T-cell (primary cell): ENCODE measurements around the gene MAGED1. TPM values are rescaled to one million over a fixed set of nuclear protein-coding genes. Genes with fewer than 3 reads are reported as not detected.

ENCODE experiments used
- ATAC-seq, 4 experiments: fragments of 200-7000 bp in 3 of 4; fragments of 150-1000 bp in 1 of 4; cut with Tn5 transposase; replicated peaks in 1 of 4; 1 replicate in 3 of 4; 2 replicates in 1 of 4; pipeline ENCODE4 v1.10.0; 2021; ENCODE audit warnings: moderate library complexity in 3 of 4, mild to moderate bottlenecking in 2 of 4, moderate number of reproducible peaks in 1 of 4
- CTCF ChIA-PET, 2 donors: fragments of 300-600 bp; sonication (Branson Sonifier 250); formaldehyde crosslinking; loops; one replicate each; lab custom pipeline; 2022; ENCODE audit warnings: antibody characterized with exemption in 2 of 2; lab: Charles Lee
- POLR2A ChIA-PET, 2 donors: fragments of 300-600 bp; sonication (Branson Sonifier 250); formaldehyde crosslinking; loops; one replicate each; lab custom pipeline; 2022; ENCODE audit warnings: antibody characterized with exemption in 2 of 2; lab: Charles Lee
- DNase-seq, 35 experiments: peaks; one replicate each; pipeline versions ENCODE4 v3.0.0 to v3.0.0-alpha.2; 2013 to 2023
- H3K27ac ChIP-seq: one replicate; pipeline ENCODE4 v1.5.1; 2013; ENCODE audit warnings: low read length
- H3K27me3 ChIP-seq, 2 experiments: replicated peaks in 1 of 2; 1 replicate in 1 of 2; 2 replicates in 1 of 2; pipeline versions ENCODE4 v1.6.1 to v1.7.0; 2013; ENCODE audit warnings: low read length in 1 of 2, mixed read lengths in 1 of 2; ENCODE audit not compliant: control insufficient read depth in 2 of 2, insufficient read depth in 2 of 2; ENCODE audit errors: extremely low read depth in 1 of 2
- H3K36me3 ChIP-seq, 2 donors: 1 replicate in 1 of 2; 2 replicates in 1 of 2; pipeline versions ENCODE4 v1.6.1 to v1.7.0; 2013; ENCODE audit warnings: low read length in 1 of 2; ENCODE audit not compliant: control insufficient read depth in 2 of 2, insufficient read depth in 1 of 2; ENCODE audit errors: extremely low read depth in 1 of 2
- H3K4me1 ChIP-seq, 2 experiments: 1 replicate in 1 of 2; 2 replicates in 1 of 2; pipeline versions ENCODE4 v1.6.1 to v1.7.0; 2013; ENCODE audit warnings: low read length in 2 of 2, mixed read lengths in 1 of 2; ENCODE audit not compliant: insufficient read depth in 2 of 2, control insufficient read depth in 1 of 2; ENCODE audit errors: extremely low read depth in 1 of 2
- H3K4me3 ChIP-seq, 2 donors: 1 replicate in 1 of 2; 2 replicates in 1 of 2; pipeline versions ENCODE4 v1.5.1 to v1.7.0; 2013; ENCODE audit warnings: mild to moderate bottlenecking in 2 of 2, low read length in 1 of 2, moderate library complexity in 1 of 2; ENCODE audit not compliant: control insufficient read depth in 1 of 2; ENCODE audit errors: extremely low read depth in 1 of 2
- H3K9me3 ChIP-seq: 2 replicates; pipeline ENCODE4 v1.7.0; 2013
- H3K27ac Mint-ChIP-seq, 2 donors: one replicate each; pipeline ENCODE4 v1.8.0; 2020 to 2021; ENCODE audit warnings: mild to moderate bottlenecking in 2 of 2, mixed read lengths in 2 of 2
- H3K27me3 Mint-ChIP-seq, 2 donors: one replicate each; pipeline ENCODE4 v1.8.0; 2021 to 2022; ENCODE audit warnings: mixed read lengths in 2 of 2
- H3K36me3 Mint-ChIP-seq: one replicate; pipeline ENCODE4 v1.8.0; 2021; ENCODE audit warnings: mixed read lengths
- H3K4me1 Mint-ChIP-seq, 3 donors: one replicate each; pipeline ENCODE4 v1.8.0; 2020 to 2022; ENCODE audit warnings: mixed read lengths in 3 of 3, mild to moderate bottlenecking in 1 of 3
- H3K4me3 Mint-ChIP-seq, 3 donors: one replicate each; pipeline ENCODE4 v1.8.0; 2020 to 2022; ENCODE audit warnings: mild to moderate bottlenecking in 3 of 3, mixed read lengths in 3 of 3, moderate library complexity in 3 of 3
- H3K9me3 Mint-ChIP-seq, 3 donors: one replicate each; pipeline ENCODE4 v1.8.0; 2020 to 2022; ENCODE audit warnings: mixed read lengths in 3 of 3
- WGBS: methylation state at CpG from one replicate; pipeline ENCODE4 v1.1.5; 2013; ENCODE audit warnings: missing lambda C conversion rate; ENCODE audit not compliant: insufficient coverage; 5-methylcytosine and 5-hydroxymethylcytosine counted together
- total RNA-seq, 35 experiments: library from RNA in 6 of 35; stranded (reverse) in 6 of 35; fragments of 120-200 nt in 1 of 35; gene quantifications; one replicate each; pipeline versions ENCODE4 v1.2.1 to v1.2.4 and lab custom pipeline; 2013 to 2026

MAGED1 gene
- total RNA-seq, 5 donors from 2014 or later (not counting 1 experiment from before 2014, with no cell fraction given), result 30.0 to 44.6 (median 31.2) TPM

- ChIA-PET POLR2A (no interaction called here), CTCF (interaction anchor here in 1 of 2 donors (1.2 kb wide), 1 partner anchor 370 kb away, joined by 3 read pairs; no protein-coding TSS in a partner anchor)
- Histone ChIP-seq H3K4me1 (peaks cover 3 to 26% of the 10 kb centered on the region in 2 experiments), H3K36me3 (no peaks in the 10 kb centered on the region), H3K9me3 (no peaks in the 10 kb centered on the region), H3K27ac (no peak overlapping the region), H3K4me3 (no peak overlapping the region), H3K27me3 (no peaks in the 10 kb centered on the region)
- Mint-ChIP-seq H3K4me1 (peaks cover 15 to 32% (median 18%) of the 10 kb centered on the region in 3 donors), H3K9me3 (no peaks in the 10 kb centered on the region), H3K4me3 (peak overlapping the region in 2 of 3 donors; percentile 13 to 21), H3K27ac (peak overlapping the region; percentile 81 to 87), H3K27me3 (peaks cover 0 to 7% of the 10 kb centered on the region in 2 donors), H3K36me3 (no peaks in the 10 kb centered on the region)
- no CpG with 5 or more reads among the region's 6 CpGs for WGBS
- DNase-seq, result peak in 1 of 35 experiments; percentile 9
- ATAC-seq, result no peak
These were observed 1.4 kb upstream of the MAGED1 start for GRCh38 chrX:51891821-51892551.

- POLR2A ChIA-PET, result no interaction called here
- DNase-seq, result peak in 5 of 35 experiments; percentile 1 to 22 (median 6)
These were observed 691 bp downstream of the MAGED1 start for GRCh38 chrX:51893931-51894696.

DNA sequence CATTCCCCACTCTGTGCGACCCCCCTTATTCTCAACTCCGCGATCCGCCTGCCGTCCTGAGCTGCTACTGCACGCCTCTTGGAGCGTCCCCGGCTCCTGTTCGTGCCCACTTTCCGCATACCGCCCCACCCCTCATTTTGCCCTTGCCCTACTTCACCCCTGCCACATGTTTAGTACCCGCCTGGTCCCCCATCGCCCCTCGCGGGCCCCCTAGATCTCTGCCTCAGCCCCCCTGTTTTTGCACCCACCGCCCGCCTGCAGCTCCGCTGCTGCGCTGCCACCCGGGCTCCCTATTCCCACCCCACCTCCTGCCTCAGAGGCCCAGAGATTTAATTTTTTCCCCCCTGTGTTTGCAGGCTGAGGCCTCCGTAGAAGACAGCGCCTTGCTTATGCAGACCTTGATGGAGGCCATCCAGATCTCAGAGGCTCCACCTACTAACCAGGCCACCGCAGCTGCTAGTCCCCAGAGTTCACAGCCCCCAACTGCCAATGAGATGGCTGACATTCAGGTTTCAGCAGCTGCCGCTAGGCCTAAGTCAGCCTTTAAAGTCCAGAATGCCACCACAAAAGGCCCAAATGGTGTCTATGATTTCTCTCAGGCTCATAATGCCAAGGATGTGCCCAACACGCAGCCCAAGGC is 1.4 kb downstream of the MAGED1 start:
- H3K4me1 ChIP-seq, result peaks cover 3 to 26% of the 10 kb centered on the region in 2 experiments
- peak overlapping the region; percentile 61 to 77 for H3K4me3 ChIP-seq
- Mint-ChIP-seq H3K27me3 (peaks cover 0 to 3% of the 10 kb centered on the region in 2 donors), H3K4me1 (peaks cover 15 to 34% (median 18%) of the 10 kb centered on the region in 3 donors), H3K9me3 (no peaks in the 10 kb centered on the region), H3K4me3 (peak overlapping the region; percentile 84 to 94 (median 90)), H3K27ac (peak overlapping the region; percentile 39 to 44), H3K36me3 (peaks cover 11% of the 10 kb centered on the region)
- H3K27ac ChIP-seq, result no peak overlapping the region
- ChIA-PET POLR2A (no interaction called here), CTCF (no interaction called here)
- no peaks in the 10 kb centered on the region for H3K27me3 ChIP-seq
- ATAC-seq (peak in 2 of 4 experiments; percentile 30 to 31), DNase-seq (peak in 14 of 35 experiments; percentile 2 to 45 (median 14))
- H3K9me3 ChIP-seq, result no peaks in the 10 kb centered on the region
- WGBS, result 50% methylated on average over 4 of the region's 25 CpGs
- peaks cover 0 to 7% of the 10 kb centered on the region in 2 donors for H3K36me3 ChIP-seq

More at GRCh38 chrX:51893931-51894696, 691 bp downstream of the MAGED1 start:
- no peak for ATAC-seq
- H3K4me3 ChIP-seq, result peak overlapping the region; percentile 61 to 77
- Mint-ChIP-seq H3K27ac (peak overlapping the region; percentile 76 to 80), H3K4me1 (peaks cover 15 to 34% (median 18%) of the 10 kb centered on the region in 3 donors), H3K4me3 (peak overlapping the region; percentile 84 to 94 (median 90)), H3K27me3 (peaks cover 0 to 3% of the 10 kb centered on the region in 2 donors), H3K36me3 (peaks cover 11% of the 10 kb centered on the region), H3K9me3 (no peaks in the 10 kb centered on the region)
- H3K9me3 ChIP-seq, result no peaks in the 10 kb centered on the region
- no peak overlapping the region for H3K27ac ChIP-seq
- CTCF ChIA-PET, result interaction anchor here in 1 of 2 donors (0.6 kb wide), 1 partner anchor 105 kb away, joined by 3 read pairs; no protein-coding TSS in a partner anchor
- 8% methylated on average over 10 of the region's 32 CpGs for WGBS
- H3K27me3 ChIP-seq, result no peaks in the 10 kb centered on the region
- peaks cover 3 to 26% of the 10 kb centered on the region in 2 experiments for H3K4me1 ChIP-seq
- H3K36me3 ChIP-seq, result peaks cover 0 to 4% of the 10 kb centered on the region in 2 donors

DNA sequence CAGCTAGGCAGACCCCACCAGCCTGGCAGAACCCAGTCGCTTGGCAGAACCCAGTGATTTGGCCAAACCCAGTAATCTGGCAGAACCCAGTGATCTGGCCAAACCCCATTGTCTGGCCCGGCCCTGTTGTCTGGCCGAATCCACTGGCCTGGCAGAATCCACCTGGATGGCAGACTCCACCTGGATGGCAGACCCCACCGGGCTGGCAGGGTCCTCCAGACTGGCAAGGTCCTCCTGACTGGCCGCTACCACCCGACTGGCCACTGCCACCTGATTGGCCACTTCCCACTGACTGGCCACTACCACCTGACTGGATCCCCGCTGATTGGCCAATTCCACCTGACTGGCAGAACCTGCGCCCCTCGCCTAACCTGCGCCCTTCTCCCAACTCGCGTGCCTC is 3.2 kb downstream of the MAGED1 start:
- 100% methylated on average over 7 of the region's 12 CpGs for WGBS
- H3K36me3 Mint-ChIP-seq, result peaks cover 18% of the 10 kb centered on the region
- no peak overlapping the region for H3K27ac ChIP-seq
- peaks cover 14 to 33% (median 18%) of the 10 kb centered on the region in 3 donors for H3K4me1 Mint-ChIP-seq
- H3K4me1 ChIP-seq, result peaks cover 3 to 26% of the 10 kb centered on the region in 2 experiments
- H3K27me3 Mint-ChIP-seq, result peaks cover 0 to 3% of the 10 kb centered on the region in 2 donors
- peaks cover 0 to 16% of the 10 kb centered on the region in 2 donors for H3K36me3 ChIP-seq
- no peaks in the 10 kb centered on the region for H3K9me3 Mint-ChIP-seq
- no peaks in the 10 kb centered on the region for H3K27me3 ChIP-seq
- CTCF ChIA-PET, result no interaction called here
- no peak for DNase-seq
- no peak for ATAC-seq
- POLR2A ChIA-PET, result no interaction called here
- H3K9me3 ChIP-seq, result no peaks in the 10 kb centered on the region
- no peak overlapping the region for H3K27ac Mint-ChIP-seq
- H3K4me3 ChIP-seq, result no peak overlapping the region
- H3K4me3 Mint-ChIP-seq, result no peak overlapping the region

GRCh38 chrX:51899741-51900140 is 6.3 kb downstream of the MAGED1 start:
- Mint-ChIP-seq H3K4me1 (peaks cover 7 to 25% (median 20%) of the 10 kb centered on the region in 3 donors), H3K27me3 (peaks cover 0 to 3% of the 10 kb centered on the region in 2 donors), H3K9me3 (no peaks in the 10 kb centered on the region), H3K4me3 (no peak overlapping the region), H3K27ac (no peak overlapping the region), H3K36me3 (peaks cover 29% of the 10 kb centered on the region)
- no CpG with 5 or more reads among the region's 2 CpGs for whole genome bisulfite sequencing
- ChIA-PET POLR2A (interaction anchor here in 1 of 2 donors (0.6 kb wide), 1 partner anchor 43 kb away, joined by 3 read pairs; no protein-coding TSS in a partner anchor), CTCF (no interaction called here)
- Histone ChIP-seq H3K9me3 (no peaks in the 10 kb centered on the region), H3K27me3 (no peaks in the 10 kb centered on the region), H3K4me3 (no peak overlapping the region), H3K27ac (no peak overlapping the region), H3K4me1 (peaks cover 0 to 8% of the 10 kb centered on the region in 2 experiments), H3K36me3 (peaks cover 0 to 19% of the 10 kb centered on the region in 2 donors)
- DNase-seq, result no peak
- ATAC-seq, result no peak
